Measurements from ENCODE around the gene PPFIA2. TPM values are rescaled to one million over a fixed set of nuclear protein-coding genes. Genes with fewer than 3 reads are reported as not detected.

PPFIA2 gene
- polyA plus RNA-seq, 3 donors = not detected

DNA sequence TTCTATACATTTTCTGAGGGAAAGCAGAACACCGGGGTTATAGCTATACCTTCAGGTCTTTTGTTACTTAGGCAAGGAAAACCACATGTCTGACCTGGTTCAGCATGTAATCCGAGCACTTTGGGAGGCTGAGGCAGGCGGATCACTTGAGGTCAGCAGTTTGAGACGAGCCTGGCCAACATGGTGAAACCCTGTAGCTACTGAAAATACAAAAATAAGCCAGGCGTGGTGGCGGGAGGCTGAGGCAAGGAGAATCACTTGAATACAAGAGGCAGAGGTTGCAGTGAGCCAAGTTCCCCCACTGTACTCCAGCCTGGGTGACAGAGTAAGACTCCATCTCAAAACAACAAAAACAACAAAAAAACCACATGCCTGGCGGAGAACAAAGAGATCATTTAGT is 503.7 kb downstream of the PPFIA2 start:
- Histone ChIP-seq H4K20me1 (ENCODE audit: insufficient read depth, low read length) (no peaks in the 10 kb centered on the region), H3K27me3 (ENCODE audit: control insufficient read depth in 2 of 2, insufficient read depth in 2 of 2, low read length in 2 of 2) (no peaks in the 10 kb centered on the region), H3K9me3 (replicated peaks in 1 of 2; ENCODE audit: control insufficient read depth in 1 of 2, insufficient read depth in 1 of 2, low read length in 2 of 2) (no peaks in the 10 kb centered on the region), H3K27ac (ENCODE audit: low read depth in 1 of 2, low read length in 2 of 2) (no peak overlapping the region), H3K4me3 (replicated peaks in 1 of 3; ENCODE audit: low read depth in 2 of 3, low read length in 3 of 3) (no peak overlapping the region), H2AFZ (ENCODE audit: insufficient read depth, low read depth, low read length, poor library complexity, severe bottlenecking) (no peak overlapping the region), H3K9ac (ENCODE audit: insufficient read depth, low read length, poor library complexity, severe bottlenecking) (no peak overlapping the region), H3K79me2 (ENCODE audit: insufficient read depth, low read length) (no peaks in the 10 kb centered on the region), H3K36me3 (replicated peaks in 1 of 2; ENCODE audit: control insufficient read depth in 1 of 2, insufficient read depth in 2 of 2, low read length in 2 of 2) (no peaks in the 10 kb centered on the region), H3K4me2 (replicated peaks; ENCODE audit: extremely low read depth, low read length, poor library complexity, severe bottlenecking) (no peak overlapping the region), H3K4me1 (ENCODE audit: control insufficient read depth in 1 of 2, insufficient read depth in 2 of 2, low read length in 2 of 2) (no peaks in the 10 kb centered on the region)
- no peak for DNase-seq
- Mint-ChIP-seq H3K9me3 (peaks cover 0 to 3% (median 0%) of the 10 kb centered on the region in 7 donors), H3K4me3 (no peak overlapping the region), H3K27ac (no peak overlapping the region), H3K36me3 (no peaks in the 10 kb centered on the region), H3K27me3 (ENCODE audit: low read depth in 3 of 3) (no peaks in the 10 kb centered on the region), H3K4me1 (no peaks in the 10 kb centered on the region)
- TF ChIP-seq, protein P1, sequence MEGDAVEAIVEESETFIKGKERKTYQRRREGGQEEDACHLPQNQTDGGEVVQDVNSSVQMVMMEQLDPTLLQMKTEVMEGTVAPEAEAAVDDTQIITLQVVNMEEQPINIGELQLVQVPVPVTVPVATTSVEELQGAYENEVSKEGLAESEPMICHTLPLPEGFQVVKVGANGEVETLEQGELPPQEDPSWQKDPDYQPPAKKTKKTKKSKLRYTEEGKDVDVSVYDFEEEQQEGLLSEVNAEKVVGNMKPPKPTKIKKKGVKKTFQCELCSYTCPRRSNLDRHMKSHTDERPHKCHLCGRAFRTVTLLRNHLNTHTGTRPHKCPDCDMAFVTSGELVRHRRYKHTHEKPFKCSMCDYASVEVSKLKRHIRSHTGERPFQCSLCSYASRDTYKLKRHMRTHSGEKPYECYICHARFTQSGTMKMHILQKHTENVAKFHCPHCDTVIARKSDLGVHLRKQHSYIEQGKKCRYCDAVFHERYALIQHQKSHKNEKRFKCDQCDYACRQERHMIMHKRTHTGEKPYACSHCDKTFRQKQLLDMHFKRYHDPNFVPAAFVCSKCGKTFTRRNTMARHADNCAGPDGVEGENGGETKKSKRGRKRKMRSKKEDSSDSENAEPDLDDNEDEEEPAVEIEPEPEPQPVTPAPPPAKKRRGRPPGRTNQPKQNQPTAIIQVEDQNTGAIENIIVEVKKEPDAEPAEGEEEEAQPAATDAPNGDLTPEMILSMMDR (IDR thresholded peaks at IDR 0.05) = no peak
- intact Hi-C loops (cut with micrococcal nuclease) = no loop called here
- WGBS (ENCODE audit: insufficient coverage) = 96% methylated on average over 5 of the region's 7 CpGs

GRCh38 chr12:81253360-81253759 is 505.8 kb downstream of the PPFIA2 start:
- TF ChIP-seq, protein P1 (IDR thresholded peaks at IDR 0.05) = no peak
- no peak for DNase-seq
- Mint-ChIP-seq H3K4me1 (no peaks in the 10 kb centered on the region), H3K27ac (no peak overlapping the region), H3K36me3 (no peaks in the 10 kb centered on the region), H3K27me3 (ENCODE audit: low read depth in 3 of 3) (no peaks in the 10 kb centered on the region), H3K9me3 (peaks cover 0 to 3% (median 0%) of the 10 kb centered on the region in 7 donors), H3K4me3 (no peak overlapping the region)
- Histone ChIP-seq H3K27ac (ENCODE audit: low read depth in 1 of 2, low read length in 2 of 2) (no peak overlapping the region), H3K9me3 (replicated peaks in 1 of 2; ENCODE audit: control insufficient read depth in 1 of 2, insufficient read depth in 1 of 2, low read length in 2 of 2) (no peaks in the 10 kb centered on the region), H3K9ac (ENCODE audit: insufficient read depth, low read length, poor library complexity, severe bottlenecking) (no peak overlapping the region), H3K4me3 (replicated peaks in 1 of 3; ENCODE audit: low read depth in 2 of 3, low read length in 3 of 3) (no peak overlapping the region), H3K27me3 (ENCODE audit: control insufficient read depth in 2 of 2, insufficient read depth in 2 of 2, low read length in 2 of 2) (no peaks in the 10 kb centered on the region), H3K36me3 (replicated peaks in 1 of 2; ENCODE audit: control insufficient read depth in 1 of 2, insufficient read depth in 2 of 2, low read length in 2 of 2) (no peaks in the 10 kb centered on the region), H3K79me2 (ENCODE audit: insufficient read depth, low read length) (no peaks in the 10 kb centered on the region), H2AFZ (ENCODE audit: insufficient read depth, low read depth, low read length, poor library complexity, severe bottlenecking) (no peak overlapping the region), H4K20me1 (ENCODE audit: insufficient read depth, low read length) (no peaks in the 10 kb centered on the region), H3K4me1 (ENCODE audit: control insufficient read depth in 1 of 2, insufficient read depth in 2 of 2, low read length in 2 of 2) (no peaks in the 10 kb centered on the region), H3K4me2 (replicated peaks; ENCODE audit: extremely low read depth, low read length, poor library complexity, severe bottlenecking) (no peak overlapping the region)
- WGBS (ENCODE audit: insufficient coverage) = no CpG with 5 or more reads among the region's 3 CpGs
- intact Hi-C loops (cut with micrococcal nuclease) = no loop called here

All from CD14-positive monocyte (primary cell).